OCI-LY1 (cell line): ENCODE measurements around the gene TRIM39.

Experiments used
- H2AFZ ChIP-seq: fragments of 200-600 bp; sonication (generic), shearing (Covaris generic); 2 replicates; pipeline ENCODE4 v1.6.0; 2014; ENCODE audit warnings: antibody characterized with exemption, mild to moderate bottlenecking, low read length
- H3F3A ChIP-seq: fragments of 200-600 bp; sonication (generic), shearing (Covaris generic); 2 replicates; pipeline ENCODE4 v1.6.0; 2014; ENCODE audit warnings: mild to moderate bottlenecking, antibody characterized with exemption, low read length, moderate library complexity; ENCODE audit not compliant: insufficient read depth
- H3K27ac ChIP-seq: fragments of 200-600 bp; sonication (generic); 2 replicates; pipeline ENCODE4 v1.5.1; 2014; ENCODE audit warnings: low read length, mixed run types, mild to moderate bottlenecking, low read depth; ENCODE audit not compliant: poor library complexity, severe bottlenecking
- H3K27me3 ChIP-seq: fragments of 200-600 bp; sonication (generic); 2 replicates; pipeline ENCODE4 v1.6.0; 2014; ENCODE audit warnings: antibody characterized with exemption, mild to moderate bottlenecking, low read length, moderate library complexity; ENCODE audit not compliant: insufficient read depth
- H3K36me3 ChIP-seq: fragments of 200-600 bp; sonication (generic); 2 replicates; pipeline ENCODE4 v1.6.1; 2014; ENCODE audit warnings: mild to moderate bottlenecking, antibody characterized with exemption, low read length, moderate library complexity, mixed read lengths; ENCODE audit not compliant: insufficient read depth
- H3K4me1 ChIP-seq: fragments of 200-600 bp; sonication (generic); 2 replicates; pipeline ENCODE4 v1.5.1; 2014; ENCODE audit warnings: mild to moderate bottlenecking, low read length, moderate library complexity; ENCODE audit not compliant: insufficient read depth, severe bottlenecking
- H3K4me2 ChIP-seq: fragments of 200-600 bp; sonication (generic), shearing (Covaris generic); 2 replicates; pipeline ENCODE4 v1.6.1; 2014; ENCODE audit warnings: low read length
- H3K4me3 ChIP-seq: fragments of 200-600 bp; sonication (generic); 2 replicates; pipeline ENCODE4 v1.5.1; 2014; ENCODE audit warnings: low read length, low read depth, mild to moderate bottlenecking, mixed read lengths; ENCODE audit not compliant: poor library complexity, severe bottlenecking
- H3K79me2 ChIP-seq: fragments of 200-600 bp; shearing (Covaris generic); 2 replicates; pipeline ENCODE4 v1.6.1; 2016; ENCODE audit warnings: mixed run types, low read length, mixed read lengths; ENCODE audit not compliant: insufficient read depth
- H3K9ac ChIP-seq: fragments of 200-600 bp; sonication (generic), shearing (Covaris generic); 2 replicates; pipeline ENCODE4 v1.6.1; 2014; ENCODE audit warnings: mild to moderate bottlenecking, low read length, mixed read lengths
- H3K9me2 ChIP-seq: fragments of 200-600 bp; sonication (generic), shearing (Covaris generic); 2 replicates; pipeline ENCODE4 v1.6.1; 2014; ENCODE audit warnings: low read depth, mild to moderate bottlenecking, low read length, mixed read lengths
- H3K9me3 ChIP-seq: fragments of 200-600 bp; shearing (Covaris generic); 2 replicates; pipeline ENCODE4 v1.6.1; 2014; ENCODE audit warnings: low read length, mixed read lengths
- H4K20me1 ChIP-seq: fragments of 200-600 bp; sonication (generic), shearing (Covaris generic); 2 replicates; pipeline ENCODE4 v1.6.0; 2016; ENCODE audit warnings: mild to moderate bottlenecking, low read length; ENCODE audit not compliant: insufficient read depth
- CTCF ChIP-seq: fragments of 200-600 bp; sonication (generic), shearing (Covaris generic); IDR thresholded peaks from 2 replicates; pipeline ENCODE4 v1.5.1; 2017; ENCODE audit warnings: mild to moderate bottlenecking, antibody characterized with exemption, low read length, moderate library complexity, mixed read lengths
- EZH2 ChIP-seq: fragments of 200-600 bp; sonication (generic), shearing (Covaris generic); IDR thresholded peaks from 2 replicates; pipeline ENCODE4 v1.8.0; 2017; ENCODE audit warnings: borderline replicate concordance, mixed run types, mild to moderate bottlenecking, antibody characterized with exemption, low read length, moderate library complexity, mixed read lengths

Gene TRIM39

GRCh38 chr6:30325150-30325872 lies 1.4 kb upstream of the TRIM39 start:
- peaks cover 54% of the 10 kb centered on the region for H3K79me2 ChIP-seq
- no peaks in the 10 kb centered on the region for H4K20me1 ChIP-seq
- H3K4me3 ChIP-seq: peak overlapping the region; percentile 80
- H3K9ac ChIP-seq: peak overlapping the region; percentile 82
- H3K27ac ChIP-seq: peak overlapping the region; percentile 92
- TF ChIP-seq CTCF (no peak), EZH2 (no peak)
- peak overlapping the region; percentile 96 for H3K4me2 ChIP-seq
- H3K9me2 ChIP-seq: no peaks in the 10 kb centered on the region
- H3K4me1 ChIP-seq: peaks cover 37% of the 10 kb centered on the region
- no peak overlapping the region for H2AFZ ChIP-seq
- 0 out of 2 replicates have a peak, but pooled peaks cover 3% of the 10 kb centered on the region for H3F3A ChIP-seq
- peaks cover 33% of the 10 kb centered on the region for H3K36me3 ChIP-seq
- no peaks in the 10 kb centered on the region for H3K9me3 ChIP-seq
- no peaks in the 10 kb centered on the region for H3K27me3 ChIP-seq

- Histone ChIP-seq H3K36me3 (peaks cover 37% of the 10 kb centered on the region), H3K4me1 (peaks cover 33% of the 10 kb centered on the region), H3K79me2 (peaks cover 47% of the 10 kb centered on the region), H3K27me3 (no peaks in the 10 kb centered on the region), H3K27ac (peak overlapping the region; percentile 92), H3K4me3 (peak overlapping the region; percentile 80), H3F3A (0 out of 2 replicates have a peak, but pooled peaks cover 3% of the 10 kb centered on the region), H3K9ac (peak overlapping the region; percentile 82), H2AFZ (0 out of 2 replicates have a peak overlapping the region, but pooled peaks have one; percentile 15), H4K20me1 (no peaks in the 10 kb centered on the region), H3K9me2 (no peaks in the 10 kb centered on the region), H3K4me2 (peak overlapping the region; percentile 96), H3K9me3 (no peaks in the 10 kb centered on the region)
- TF ChIP-seq CTCF: no peak
- no peak for TF ChIP-seq EZH2
These were observed 728 bp upstream of the TRIM39 start for GRCh38 chr6:30325873-30326525.

- H3K79me2 ChIP-seq: peaks cover 34% of the 10 kb centered on the region
- 0 out of 2 replicates have a peak, but pooled peaks cover 3% of the 10 kb centered on the region for H3F3A ChIP-seq
- H3K27ac ChIP-seq: peak overlapping the region; percentile 22
- peak overlapping the region; percentile 80 for H3K4me3 ChIP-seq
- peaks cover 24% of the 10 kb centered on the region for H3K4me1 ChIP-seq
- H3K4me2 ChIP-seq: peak overlapping the region; percentile 96
- TF ChIP-seq CTCF (no peak), EZH2 (no peak)
- peak overlapping the region; percentile 82 for H3K9ac ChIP-seq
- H3K9me2 ChIP-seq: no peaks in the 10 kb centered on the region
- H3K27me3 ChIP-seq: no peaks in the 10 kb centered on the region
- no peak overlapping the region for H2AFZ ChIP-seq
- H4K20me1 ChIP-seq: no peaks in the 10 kb centered on the region
- no peaks in the 10 kb centered on the region for H3K9me3 ChIP-seq
- H3K36me3 ChIP-seq: peaks cover 41% of the 10 kb centered on the region
These were observed 562 bp downstream of the TRIM39 start for GRCh38 chr6:30327232-30327746.
